WTC11 (cell line): ENCODE results near the gene UCHL3. TPM values are rescaled to one million over a fixed set of nuclear protein-coding genes. Genes with fewer than 3 reads are reported as not detected.

Experiments
- ATAC-seq: fragments of 200-7000 bp; cut with Tn5 transposase; 2 replicates; pipeline ENCODE4 v1.10.0; 2021; ENCODE audit warnings: mild to moderate bottlenecking, moderate library complexity
- CTCF ChIA-PET: fragments of 300-600 bp; sonication (Branson Sonifier 250); formaldehyde crosslinking; loops from one replicate; lab custom pipeline; 2021; ENCODE audit warnings: antibody characterized with exemption; lab: Charles Lee
- POLR2A ChIA-PET: fragments of 350-600 bp; sonication (Branson Sonifier 250); formaldehyde crosslinking; loops from one replicate; lab custom pipeline; 2021; ENCODE audit warnings: antibody characterized with exemption; lab: Charles Lee
- DNase-seq: peaks from one replicate; pipeline ENCODE4 v3.0.0; 2021; ENCODE audit warnings: low spot score
- H3K27ac Mint-ChIP-seq: 2 replicates; pipeline ENCODE4 v1.8.0; 2021; ENCODE audit warnings: mixed read lengths
- H3K27me3 Mint-ChIP-seq: 2 replicates; pipeline ENCODE4 v1.8.0; 2021; ENCODE audit warnings: low read depth, mild to moderate bottlenecking, moderate library complexity, mixed read lengths
- H3K36me3 Mint-ChIP-seq: 2 replicates; pipeline ENCODE4 v1.8.0; 2021; ENCODE audit warnings: mixed read lengths
- H3K4me1 Mint-ChIP-seq: 2 replicates; pipeline ENCODE4 v1.8.0; 2022; ENCODE audit warnings: mixed read lengths
- H3K4me3 Mint-ChIP-seq: 2 replicates; pipeline ENCODE4 v1.8.0; 2021; ENCODE audit warnings: mild to moderate bottlenecking, moderate library complexity, mixed read lengths
- H3K9me3 Mint-ChIP-seq: 2 replicates; pipeline ENCODE4 v1.8.0; 2021; ENCODE audit warnings: mixed read lengths
- E2F1 ChIP-seq: sonication (generic); formaldehyde crosslinking; IDR thresholded peaks from 2 replicates; pipeline ENCODE4 v1.8.0; 2022; ENCODE audit warnings: mild to moderate bottlenecking, missing genetic modification reagents
- E2F5 ChIP-seq: sonication (generic); formaldehyde crosslinking; IDR thresholded peaks from 2 replicates; pipeline ENCODE4 v1.8.1; 2022; ENCODE audit warnings: mild to moderate bottlenecking, moderate library complexity, missing genetic modification reagents
- ELF4 ChIP-seq: sonication (generic); formaldehyde crosslinking; IDR thresholded peaks from 2 replicates; pipeline ENCODE4 v1.8.1; 2022; ENCODE audit warnings: low read depth, mild to moderate bottlenecking, moderate library complexity, missing genetic modification reagents
- ETV6 ChIP-seq: sonication (generic); formaldehyde crosslinking; IDR thresholded peaks from 2 replicates; pipeline ENCODE4 v1.8.1; 2022; ENCODE audit warnings: mild to moderate bottlenecking, missing genetic modification reagents
- FOXJ3 ChIP-seq: sonication (generic); formaldehyde crosslinking; IDR thresholded peaks from 2 replicates; pipeline ENCODE4 v1.9.0; 2021; ENCODE audit warnings: missing genetic modification reagents, mild to moderate bottlenecking, borderline replicate concordance
- FOXP1 ChIP-seq: sonication (generic); formaldehyde crosslinking; IDR thresholded peaks from 2 replicates; pipeline ENCODE4 v1.8.0; 2022; ENCODE audit warnings: missing genetic modification reagents, mild to moderate bottlenecking, moderate library complexity, borderline replicate concordance
- FOXP4 ChIP-seq: sonication (generic); formaldehyde crosslinking; IDR thresholded peaks from 2 replicates; pipeline ENCODE4 v1.8.0; 2022; ENCODE audit warnings: mild to moderate bottlenecking, missing genetic modification reagents
- GRHL2 ChIP-seq: fragments of 250-450 bp; sonication (Bioruptor Pico); IDR thresholded peaks from 2 replicates; pipeline ENCODE4 v1.8.0; 2022; ENCODE audit warnings: mild to moderate bottlenecking, moderate library complexity; ENCODE audit not compliant: insufficient replicate concordance, severe bottlenecking
- HMGA2 ChIP-seq: fragments of 250-450 bp; sonication (Bioruptor Pico); IDR thresholded peaks from 2 replicates; pipeline ENCODE4 v1.4.0; 2021; ENCODE audit warnings: mild to moderate bottlenecking, moderate library complexity
- IRF1 ChIP-seq: sonication (generic); formaldehyde crosslinking; IDR thresholded peaks from 2 replicates; pipeline ENCODE4 v1.8.0; 2023; ENCODE audit warnings: missing genetic modification reagents
- JAZF1 ChIP-seq: fragments of 250-450 bp; sonication (Bioruptor Pico); IDR thresholded peaks from 2 replicates; pipeline ENCODE4 v1.9.0; 2021; ENCODE audit warnings: moderate library complexity, mild to moderate bottlenecking, inconsistent platforms
- KAT7 ChIP-seq: sonication (generic); formaldehyde crosslinking; IDR thresholded peaks from 2 replicates; pipeline ENCODE4 v1.8.1; 2023; ENCODE audit warnings: missing genetic modification reagents, mild to moderate bottlenecking, borderline replicate concordance
- MLX ChIP-seq: sonication (generic); formaldehyde crosslinking; IDR thresholded peaks from 2 replicates; pipeline ENCODE4 v1.8.1; 2023; ENCODE audit warnings: mild to moderate bottlenecking, missing genetic modification reagents, moderate library complexity
- NFATC4 ChIP-seq: fragments of 250-450 bp; sonication (Bioruptor Pico); IDR thresholded peaks from 2 replicates; pipeline ENCODE4 v1.9.0; 2021; ENCODE audit warnings: mild to moderate bottlenecking
- OVOL2 ChIP-seq: fragments of 250-450 bp; sonication (Bioruptor Pico); IDR thresholded peaks from 2 replicates; pipeline ENCODE4 v1.9.0; 2021; ENCODE audit warnings: mild to moderate bottlenecking, borderline replicate concordance
- TCF7 ChIP-seq: sonication (generic); formaldehyde crosslinking; IDR thresholded peaks from 2 replicates; pipeline ENCODE4 v1.8.0; 2022; ENCODE audit warnings: mild to moderate bottlenecking, low read depth, missing genetic modification reagents, moderate library complexity
- ZNF219 ChIP-seq: sonication (generic); formaldehyde crosslinking; IDR thresholded peaks from 2 replicates; pipeline ENCODE4 v1.8.0; 2023; ENCODE audit warnings: missing genetic modification reagents, mild to moderate bottlenecking, borderline replicate concordance
- ZNF232 ChIP-seq: sonication (generic); formaldehyde crosslinking; IDR thresholded peaks from 2 replicates; pipeline ENCODE4 v1.8.0; 2022; ENCODE audit warnings: mild to moderate bottlenecking, missing genetic modification reagents
- ZNF281 ChIP-seq: sonication (generic); formaldehyde crosslinking; IDR thresholded peaks from 2 replicates; pipeline ENCODE4 v1.8.0; 2023; ENCODE audit warnings: mild to moderate bottlenecking, missing genetic modification reagents
- ZNF512 ChIP-seq: sonication (generic); formaldehyde crosslinking; IDR thresholded peaks from 2 replicates; pipeline ENCODE4 v1.8.1; 2022; ENCODE audit warnings: missing genetic modification reagents, borderline replicate concordance
- total RNA-seq: library from RNA; stranded (reverse); gene quantifications from 3 replicates; pipeline ENCODE4 v1.2.3, GENCODE V29; 2021

UCHL3 gene
- total RNA-seq, 1 experiment from 2014 or later: 46.9 TPM

- POLR2A ChIA-PET: no interaction called here
- no peaks in the 10 kb centered on the region for H3K4me1 Mint-ChIP-seq
- no peaks in the 10 kb centered on the region for H3K27me3 Mint-ChIP-seq
- CTCF ChIA-PET: no interaction called here
- peak; percentile 22; the same call in 1 of the 2 replicates for ATAC-seq
- peaks cover 5% of the 10 kb centered on the region for H3K9me3 Mint-ChIP-seq
- H3K4me3 Mint-ChIP-seq: no peak overlapping the region
- H3K36me3 Mint-ChIP-seq: no peaks in the 10 kb centered on the region
- DNase-seq: no peak
- H3K27ac Mint-ChIP-seq: no peak overlapping the region
- no peak for TF ChIP-seq NFATC4 (CRISPR knock-in tag)
- no peak for TF ChIP-seq OVOL2
- TF ChIP-seq FOXJ3: no peak
- no peak for TF ChIP-seq ZNF219 (CRISPR knock-in tag)
- TF ChIP-seq ZNF281 (CRISPR knock-in tag): no peak
- TF ChIP-seq E2F5 (CRISPR knock-in tag): no peak
- no peak for TF ChIP-seq ETV6 (CRISPR knock-in tag)
- no peak for TF ChIP-seq TCF7 (CRISPR knock-in tag)
- TF ChIP-seq FOXP4: no peak
- TF ChIP-seq E2F1 (CRISPR knock-in tag): no peak
- no peak for TF ChIP-seq IRF1 (CRISPR knock-in tag)
- TF ChIP-seq ZNF232 (CRISPR knock-in tag): no peak
- no peak for TF ChIP-seq JAZF1 (CRISPR knock-in tag)
- TF ChIP-seq MLX (CRISPR knock-in tag): no peak
Measured at GRCh38 chr13:75507027-75508001, 42.3 kb upstream of the UCHL3 start.

GRCh38 chr13:75508002-75508548 lies 41.5 kb upstream of the UCHL3 start:
- H3K4me1 Mint-ChIP-seq: no peaks in the 10 kb centered on the region
- peak; percentile 55 for ATAC-seq
- TF ChIP-seq FOXP1 (CRISPR knock-in tag) (no peak), E2F5 (CRISPR knock-in tag) (no peak), GRHL2 (CRISPR knock-in tag) (no peak), KAT7 (CRISPR knock-in tag) (no peak), ELF4 (no peak), ZNF512 (CRISPR knock-in tag) (no peak), ZNF232 (CRISPR knock-in tag) (no peak), HMGA2 (CRISPR knock-in tag) (no peak)

More at GRCh38 chr13:75508002-75508548, 41.5 kb upstream of the UCHL3 start:
- Mint-ChIP-seq H3K36me3 (no peaks in the 10 kb centered on the region), H3K27ac (no peak overlapping the region), H3K4me3 (no peak overlapping the region), H3K9me3 (peaks cover 5% of the 10 kb centered on the region), H3K27me3 (no peaks in the 10 kb centered on the region)
- no peak for DNase-seq
- ChIA-PET POLR2A (no interaction called here), CTCF (no interaction called here)
